Bronchial epithelial cell (primary cell): ENCODE data around the gene CMSS1. TPM values are rescaled to one million over a fixed set of nuclear protein-coding genes. Genes with fewer than 3 reads are reported as not detected.

ENCODE experiments used
- DNase-seq: peaks from one replicate; pipeline ENCODE4 v3.0.0-alpha.2; 2010; ENCODE audit warnings: low read depth
- FAIRE-seq: peaks from 2 replicates; lab custom pipeline; 2011; peaks lifted over from hg19 to GRCh38; lab: Jason Lieb, UNC
- H3K27me3 ChIP-seq: 2 replicates; pipeline ENCODE4 v1.5.1; 2011; ENCODE audit warnings: low read length; ENCODE audit not compliant: control insufficient read depth, insufficient read depth
- H3K36me3 ChIP-seq: 2 replicates; pipeline ENCODE4 v1.5.1; 2011; ENCODE audit warnings: low read length; ENCODE audit not compliant: control insufficient read depth, insufficient read depth
- H3K4me3 ChIP-seq: 2 replicates; pipeline ENCODE4 v1.5.1; 2011; ENCODE audit warnings: mild to moderate bottlenecking, low read depth, low read length, control low read depth
- CTCF ChIP-seq: IDR thresholded peaks from 2 replicates; pipeline ENCODE4 v1.5.1; 2011; ENCODE audit warnings: mild to moderate bottlenecking, moderate library complexity, low read length, control low read depth, inconsistent platforms; ENCODE audit not compliant: insufficient read depth, severe bottlenecking
- total RNA-seq: library from RNA; depleted of rRNA; stranded (reverse); fragments of >200 nt; gene quantifications from 2 replicates; pipeline ENCODE4 v1.2.1, GENCODE V29; 2014

The CMSS1 gene
- total RNA-seq, 1 donor from 2014 or later, result 21.3 TPM

- Histone ChIP-seq H3K27me3 (no peaks in the 10 kb centered on the region), H3K36me3 (no peaks in the 10 kb centered on the region), H3K4me3 (no peak overlapping the region)
- TF ChIP-seq CTCF, result no peak
- FAIRE-seq (no peak), DNase-seq (peak; percentile 95)
These were observed 43.2 kb upstream of the CMSS1 start for GRCh38 chr3:99774467-99774866.

- FAIRE-seq (no peak), DNase-seq (peak; percentile 25)
- no peak for TF ChIP-seq CTCF
- Histone ChIP-seq H3K4me3 (no peak overlapping the region), H3K27me3 (no peaks in the 10 kb centered on the region), H3K36me3 (no peaks in the 10 kb centered on the region)
These were observed 41.0 kb upstream of the CMSS1 start for GRCh38 chr3:99776516-99777209.

GRCh38 chr3:99777210-99777549 lies 40.5 kb upstream of the CMSS1 start:
- Histone ChIP-seq H3K4me3 (no peak overlapping the region), H3K27me3 (no peaks in the 10 kb centered on the region), H3K36me3 (no peaks in the 10 kb centered on the region)
- no peak for DNase-seq
- FAIRE-seq, result no peak
- TF ChIP-seq CTCF, result no peak

- TF ChIP-seq CTCF, result no peak
- Histone ChIP-seq H3K27me3 (no peaks in the 10 kb centered on the region), H3K4me3 (no peak overlapping the region), H3K36me3 (no peaks in the 10 kb centered on the region)
- no peak for FAIRE-seq
- DNase-seq, result no peak
These were observed 40.0 kb upstream of the CMSS1 start for GRCh38 chr3:99777708-99778107.

GRCh38 chr3:99780749-99781148 lies 36.9 kb upstream of the CMSS1 start:
- Histone ChIP-seq H3K4me3 (no peak overlapping the region), H3K36me3 (no peaks in the 10 kb centered on the region), H3K27me3 (no peaks in the 10 kb centered on the region)
- no peak for TF ChIP-seq CTCF
- DNase-seq (no peak), FAIRE-seq (no peak)

GRCh38 chr3:99781761-99782160 lies 35.9 kb upstream of the CMSS1 start:
- H3K27me3 ChIP-seq, result no peaks in the 10 kb centered on the region
- FAIRE-seq (no peak), DNase-seq (peak; percentile 5)
- no peak overlapping the region for H3K4me3 ChIP-seq
- H3K36me3 ChIP-seq, result no peaks in the 10 kb centered on the region
- no peak for TF ChIP-seq CTCF
